DMS 273 (cell line): ENCODE data around the gene GALNT7.

Source experiments
- DNase-seq: peaks from one replicate; lab custom pipeline; 2025; ENCODE audit not compliant: unreplicated experiment; lab: John Stamatoyannopoulos, UW

Gene GALNT7

DNA sequence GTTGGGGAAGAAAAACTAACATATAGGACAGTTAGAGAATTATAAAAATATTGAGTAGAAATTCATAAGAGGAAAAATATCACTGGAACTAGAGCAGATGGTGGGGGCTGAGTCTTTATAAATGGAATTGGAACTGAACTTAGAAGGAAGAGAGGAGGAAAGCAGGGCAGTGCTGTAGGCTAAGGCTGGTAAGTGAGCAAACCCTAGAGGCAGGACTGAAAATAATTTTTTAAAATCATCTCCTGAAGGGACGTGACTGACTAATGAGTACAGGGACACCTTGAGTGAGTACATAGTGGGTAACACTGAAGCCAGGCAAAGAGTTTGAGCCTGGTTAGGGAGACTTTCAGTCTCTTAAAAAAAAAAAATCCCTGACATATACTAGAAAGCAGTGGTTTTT is 63.3 kb downstream of the GALNT7 start:
- peak; percentile 63 for DNase-seq

DNA sequence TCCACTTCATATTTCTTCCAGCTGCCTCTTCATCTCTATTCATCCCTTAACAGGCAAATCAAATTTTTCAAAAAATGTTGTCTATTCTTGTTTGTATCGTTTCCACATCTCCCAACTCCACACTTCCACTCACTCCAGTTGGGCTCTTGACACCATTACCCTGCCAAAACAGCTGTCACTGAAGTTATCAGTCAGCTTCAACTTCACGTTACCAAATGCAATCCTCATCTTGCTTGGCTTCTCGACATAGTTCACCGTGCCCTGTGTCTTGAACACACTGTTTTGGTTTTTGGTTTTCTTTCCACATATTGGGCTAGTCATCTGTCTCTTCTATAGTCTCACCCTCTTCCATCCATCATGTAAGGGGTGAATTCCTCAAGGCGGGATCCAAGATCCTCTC is 65.2 kb downstream of the GALNT7 start:
- DNase-seq = no peak

DNA sequence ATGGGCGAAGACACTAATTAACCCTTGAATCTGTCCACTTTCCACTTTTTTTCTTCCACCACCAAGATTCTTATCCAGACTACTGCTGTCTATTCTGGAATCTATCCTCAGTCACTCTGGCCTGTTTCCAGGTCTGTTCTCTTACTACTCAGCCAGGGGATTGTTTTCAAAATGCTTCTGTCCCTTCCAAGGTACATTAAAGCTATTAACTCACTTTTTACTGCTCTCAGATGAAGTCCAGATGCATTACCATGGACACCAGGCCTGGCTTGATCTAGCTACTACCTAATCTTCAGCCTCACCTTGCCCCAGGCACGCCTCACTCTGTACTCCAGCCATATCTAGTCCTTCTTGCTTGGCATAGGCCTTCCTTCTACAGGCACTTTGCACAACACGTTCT is 66.4 kb downstream of the GALNT7 start:
- DNase-seq = no peak

GRCh38 chr4:173236301-173236700 is 67.7 kb downstream of the GALNT7 start:
- no peak for DNase-seq

DNA sequence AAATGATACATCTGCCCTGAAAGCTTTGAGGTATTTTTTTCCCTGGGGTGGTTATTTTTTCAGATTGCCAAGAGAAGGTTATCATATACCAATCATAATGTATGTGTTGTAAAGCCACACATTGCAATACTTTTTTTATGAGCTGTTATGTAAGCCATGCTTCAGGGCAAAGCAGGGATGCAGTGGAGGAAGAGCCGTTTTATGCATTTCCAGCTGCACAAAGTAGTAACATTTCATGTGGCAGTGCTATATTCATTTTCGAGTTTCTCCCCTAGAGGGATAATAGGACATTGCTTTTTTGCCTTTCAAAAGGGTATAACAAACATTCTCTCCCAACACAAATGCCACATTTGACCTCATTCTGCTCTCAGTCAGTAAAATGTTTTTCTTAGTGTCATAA is 68.5 kb downstream of the GALNT7 start:
- DNase-seq = peak; percentile 27

- DNase-seq = peak; percentile 41
These were observed 69.2 kb downstream of the GALNT7 start for GRCh38 chr4:173237762-173238161.

DNA sequence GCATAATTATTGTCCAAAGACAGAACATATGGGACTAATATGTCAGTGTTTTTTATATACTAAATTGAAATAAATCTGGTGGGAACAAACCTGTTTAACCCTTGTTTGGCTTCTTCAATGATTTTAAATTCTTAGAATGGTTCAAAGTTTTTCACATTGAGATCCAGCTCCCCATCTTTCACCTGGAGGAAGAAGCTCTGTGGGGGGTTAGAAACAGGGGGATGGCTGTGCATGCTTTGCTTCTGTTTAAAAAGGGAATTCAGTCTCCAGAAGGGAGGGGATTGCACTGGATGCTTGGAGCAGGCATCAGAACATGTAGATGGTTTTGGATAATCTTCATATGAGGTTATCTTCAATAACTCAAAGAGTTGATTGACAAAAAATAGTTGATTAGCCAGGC is 72.1 kb downstream of the GALNT7 start:
- DNase-seq = no peak

DNA sequence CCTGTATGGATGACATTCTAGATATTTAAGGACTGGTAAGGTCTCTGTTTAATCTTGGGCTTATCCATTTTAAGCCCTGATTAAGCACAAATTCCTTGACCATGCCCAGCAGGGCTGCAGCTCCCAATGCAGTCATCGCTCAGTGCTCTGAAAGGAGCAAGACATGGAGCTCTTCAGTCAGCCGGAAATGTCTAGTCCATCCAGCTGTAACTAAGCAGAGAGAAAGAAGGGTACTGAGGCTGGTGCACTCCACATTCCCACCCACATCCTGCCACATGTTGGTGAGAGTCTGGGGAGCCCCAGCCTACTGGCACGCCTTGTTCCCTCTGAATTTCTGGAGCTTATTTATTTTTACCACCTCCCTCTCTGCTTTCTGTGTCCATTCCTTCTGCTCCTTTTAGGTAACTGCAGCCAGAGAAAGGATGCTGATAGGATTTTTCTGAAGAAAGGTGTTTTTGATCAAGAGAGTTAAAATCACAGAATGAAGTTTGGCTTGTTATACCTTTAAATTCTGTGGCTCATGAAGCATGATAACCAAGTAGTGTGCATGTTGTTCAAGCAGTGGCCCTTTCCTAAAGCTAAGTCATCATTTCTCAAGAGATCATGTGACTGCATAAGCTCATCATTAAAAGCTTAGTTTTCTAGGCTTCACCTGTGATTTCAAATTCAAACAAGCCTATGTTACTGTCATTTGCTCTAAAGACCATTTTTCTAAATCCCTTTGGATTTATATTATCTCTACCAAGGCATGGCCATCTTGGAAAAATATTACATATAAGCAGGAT is 74.0 kb downstream of the GALNT7 start:
- DNase-seq = no peak

GRCh38 chr4:173243321-173243720 is 74.7 kb downstream of the GALNT7 start:
- DNase-seq = peak; percentile 9

- DNase-seq = peak; percentile 83
These were observed 75.5 kb downstream of the GALNT7 start for GRCh38 chr4:173243917-173244658.

GRCh38 chr4:173245952-173246351 is 77.3 kb downstream of the GALNT7 start:
- DNase-seq = no peak

DNA sequence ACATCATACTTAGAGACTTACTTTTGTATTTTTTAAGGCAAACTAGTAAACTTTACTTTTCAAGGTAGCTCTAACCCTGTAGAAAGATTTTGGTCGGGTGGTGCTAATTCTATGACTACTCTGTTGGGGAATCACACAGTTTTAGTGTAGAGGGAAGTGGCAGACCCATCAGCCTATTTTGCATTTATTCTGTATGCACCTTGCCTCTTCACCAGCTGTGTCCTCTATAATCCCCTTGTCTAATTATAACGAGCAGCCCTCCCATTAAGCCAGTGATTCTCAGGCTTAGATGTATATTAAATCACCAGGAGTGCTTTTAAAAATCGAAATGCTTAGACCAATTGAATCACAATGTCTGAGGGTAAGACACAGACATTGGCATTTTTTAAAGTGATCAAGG is 78.1 kb downstream of the GALNT7 start:
- DNase-seq = peak; percentile 63

GRCh38 chr4:173247321-173247720 is 78.7 kb downstream of the GALNT7 start:
- peak; percentile 87 for DNase-seq

GRCh38 chr4:173248690-173249089 is 80.1 kb downstream of the GALNT7 start:
- DNase-seq = no peak

DNA sequence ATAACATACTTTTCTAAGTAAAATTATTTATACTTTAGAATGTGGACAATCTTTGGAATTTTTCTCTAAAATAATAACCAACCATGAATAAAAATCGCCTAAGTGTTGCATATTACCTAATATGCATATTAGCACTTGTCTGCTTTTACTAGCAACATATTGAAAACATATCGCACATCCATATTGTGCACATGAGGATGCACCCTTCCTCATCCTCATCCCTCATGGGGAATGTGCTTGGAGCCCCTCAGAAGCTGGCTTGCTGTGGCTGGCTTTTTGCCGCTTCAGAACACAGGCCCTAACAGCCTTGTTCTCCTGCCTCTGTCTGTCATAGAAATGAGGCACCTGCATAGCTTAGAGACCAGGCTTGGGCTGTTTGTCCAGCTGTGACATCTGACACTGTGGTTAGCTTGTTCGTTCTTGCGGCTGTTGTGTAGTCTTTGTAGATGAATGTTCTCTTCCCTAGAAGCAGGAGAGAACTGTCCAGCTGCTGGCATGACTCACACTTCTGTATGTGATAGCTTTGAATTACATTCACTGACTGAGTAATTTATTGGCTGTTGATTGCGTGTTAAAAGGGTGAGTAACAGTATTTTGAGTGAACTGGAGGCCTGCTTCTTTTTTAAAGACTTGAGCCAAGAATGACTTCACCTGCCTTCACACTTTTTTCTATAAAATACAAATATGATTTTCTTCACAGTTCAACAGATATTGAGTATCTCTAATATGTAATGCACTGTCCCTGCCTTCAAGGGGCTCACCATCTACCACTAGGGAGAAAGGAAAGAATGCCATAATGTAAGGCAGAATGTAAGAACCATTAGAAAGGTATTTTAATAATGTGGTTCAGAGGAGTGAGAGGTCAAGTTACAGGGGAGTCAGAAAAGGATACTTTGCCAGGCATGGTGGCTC is 83.7 kb downstream of the GALNT7 start:
- DNase-seq = peak; percentile 91

GRCh38 chr4:173253561-173253960 is 85.0 kb downstream of the GALNT7 start:
- no peak for DNase-seq

GRCh38 chr4:173254646-173255045 is 86.0 kb downstream of the GALNT7 start:
- no peak for DNase-seq

GRCh38 chr4:173256825-173257224 is 88.2 kb downstream of the GALNT7 start:
- no peak for DNase-seq

DNA sequence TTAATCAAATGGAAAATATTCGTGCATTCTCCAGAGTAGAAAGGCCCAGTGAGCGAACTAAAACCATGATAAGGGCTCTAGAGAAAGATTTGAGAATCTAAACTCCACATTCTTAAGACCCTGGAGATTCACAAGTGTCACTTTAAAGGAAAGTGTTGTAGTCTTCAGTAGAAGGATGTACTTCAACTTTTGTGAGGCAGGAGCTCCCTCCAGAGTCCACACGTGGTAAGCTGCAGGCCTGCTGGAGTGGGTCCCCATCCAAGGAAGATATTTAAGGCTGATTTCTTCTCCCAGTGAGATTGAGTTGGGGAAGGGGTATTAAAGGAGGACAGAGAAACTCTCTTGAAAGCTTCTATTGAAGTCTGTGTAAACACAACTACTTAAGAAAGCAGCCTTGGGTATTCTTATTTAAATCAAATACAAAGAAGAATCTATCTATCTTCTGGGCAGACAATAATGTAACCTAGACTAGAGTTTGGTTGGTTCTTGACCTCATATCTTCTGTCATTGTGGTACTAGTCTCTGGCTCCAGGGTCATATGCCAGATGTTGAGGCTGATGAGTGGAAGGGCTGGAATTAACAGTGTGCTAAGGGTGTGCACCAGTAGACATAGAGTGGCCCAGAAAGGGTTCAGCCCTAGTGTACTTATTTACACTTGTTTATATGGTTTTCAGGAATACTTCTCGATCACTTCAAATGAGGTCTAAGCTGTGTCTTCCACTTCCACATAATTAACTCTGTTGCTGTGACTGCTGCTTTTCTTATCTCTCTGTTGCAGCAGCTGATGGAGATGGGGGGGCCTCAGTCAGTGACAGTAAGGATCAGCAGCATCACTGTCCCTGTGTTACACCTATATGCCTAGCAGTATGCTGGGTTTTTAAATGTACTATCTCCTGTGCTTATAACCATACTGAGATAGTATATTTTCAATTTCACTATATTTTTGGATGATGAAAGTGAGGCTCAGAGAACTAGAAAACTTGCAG is 89.4 kb downstream of the GALNT7 start:
- peak; percentile 78 for DNase-seq

DNA sequence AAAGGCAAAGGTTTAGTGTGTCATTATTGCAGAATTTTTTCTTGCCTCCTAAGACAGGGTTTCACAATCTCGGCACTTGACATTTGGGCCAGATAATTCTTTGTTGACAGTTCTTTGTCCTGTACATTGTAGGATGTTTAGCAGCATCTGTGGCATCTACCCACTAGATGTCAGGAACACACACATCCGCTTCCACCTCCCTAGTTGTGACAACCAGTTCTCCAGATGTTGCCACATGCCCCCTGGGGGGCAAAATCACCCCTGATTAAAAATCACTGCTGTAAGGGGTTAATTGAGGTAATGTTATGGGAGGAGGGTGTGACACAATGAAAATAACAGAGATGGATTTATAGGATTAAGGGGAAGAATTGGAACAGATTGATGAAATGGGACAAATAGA is 90.3 kb downstream of the GALNT7 start:
- DNase-seq = no peak
